H1 (cell line): Measurements from ENCODE around the gene API5. TPM values are rescaled to one million over a fixed set of nuclear protein-coding genes. Genes with fewer than 3 reads are reported as not detected.

Source experiments
- CTCF ChIA-PET: fragments of 300-600 bp; sonication (Branson Sonifier 250); formaldehyde crosslinking; loops from one replicate; lab custom pipeline; 2021; ENCODE audit not compliant: partially characterized antibody; lab: Charles Lee
- POLR2A ChIA-PET: fragments of 300-600 bp; sonication (Branson Sonifier 250); formaldehyde crosslinking; loops from one replicate; lab custom pipeline; 2021; ENCODE audit warnings: inconsistent platforms; ENCODE audit not compliant: partially characterized antibody; lab: Charles Lee
- DNase-seq, 2 experiments: peaks; one replicate each; pipeline versions ENCODE4 v3.0.0 to v3.0.0-alpha.2; 2010 to 2022; ENCODE audit warnings: low spot score in 2 of 2, low read depth in 1 of 2, mixed read lengths in 1 of 2
- FAIRE-seq: peaks from 2 replicates; lab custom pipeline; 2011; peaks lifted over from hg19 to GRCh38; lab: Jason Lieb, UNC
- H2AFZ ChIP-seq: 2 replicates; pipeline ENCODE4 v1.8.1; 2012; ENCODE audit warnings: low read length, inconsistent platforms
- H2AK5ac ChIP-seq: 2 replicates; pipeline ENCODE4 v1.6.1; 2013; ENCODE audit warnings: low read depth, low read length
- H2BK120ac ChIP-seq: replicated peaks from 2 replicates; pipeline ENCODE3; 2013; ENCODE audit warnings: low read depth, low read length, inconsistent platforms
- H2BK12ac ChIP-seq: 2 replicates; pipeline ENCODE4 v1.6.1; 2013; ENCODE audit warnings: low read depth, low read length
- H2BK15ac ChIP-seq: 2 replicates; pipeline ENCODE4 v1.6.1; 2013; ENCODE audit warnings: low read length
- H2BK20ac ChIP-seq: 2 replicates; pipeline ENCODE4 v1.6.1; 2013; ENCODE audit warnings: low read length
- H2BK5ac ChIP-seq: 2 replicates; pipeline ENCODE4 v1.6.1; 2013; ENCODE audit warnings: low read depth, low read length
- H3K14ac ChIP-seq: 2 replicates; pipeline ENCODE4 v1.6.1; 2013; ENCODE audit warnings: inconsistent platforms; ENCODE audit not compliant: insufficient read length
- H3K18ac ChIP-seq: 2 replicates; pipeline ENCODE4 v1.6.1; 2013; ENCODE audit warnings: low read length; ENCODE audit errors: extremely low read depth
- H3K23ac ChIP-seq: 2 replicates; pipeline ENCODE4 v1.6.1; 2013; ENCODE audit warnings: inconsistent platforms; ENCODE audit not compliant: insufficient read length
- H3K23me2 ChIP-seq: 2 replicates; pipeline ENCODE4 v1.6.1; 2013; ENCODE audit warnings: low read depth, low read length
- H3K27ac ChIP-seq: 2 replicates; pipeline ENCODE4 v1.6.1; 2011; ENCODE audit warnings: low read depth, low read length, inconsistent platforms
- H3K27me3 ChIP-seq, 4 experiments: replicated peaks in 1 of 4; 1 replicate in 1 of 4; 2 replicates in 3 of 4; pipeline versions ENCODE4 v1.6.1 to v1.8.1; 2011 to 2013; ENCODE audit warnings: low read length in 3 of 4, mild to moderate bottlenecking in 3 of 4, inconsistent platforms in 2 of 4, mixed read lengths in 2 of 4, moderate library complexity in 1 of 4; ENCODE audit not compliant: control insufficient read depth in 3 of 4, insufficient read depth in 3 of 4; ENCODE audit errors: extremely low read depth in 1 of 4
- H3K36me3 ChIP-seq, 4 experiments: 2 replicates each; pipeline versions ENCODE4 v1.6.1 to v1.8.1; 2011 to 2013; ENCODE audit warnings: mild to moderate bottlenecking in 4 of 4, low read length in 3 of 4, moderate library complexity in 2 of 4, control low read depth in 1 of 4, inconsistent platforms in 1 of 4; ENCODE audit not compliant: insufficient read depth in 4 of 4, control insufficient read depth in 2 of 4
- H3K4ac ChIP-seq: replicated peaks from 2 replicates; pipeline ENCODE3; 2013; ENCODE audit warnings: low read length, low read depth, mixed read lengths, inconsistent platforms; ENCODE audit not compliant: insufficient read length
- H3K4me1 ChIP-seq, 4 experiments: replicated peaks in 1 of 4; 1 replicate in 1 of 4; 2 replicates in 3 of 4; pipeline versions ENCODE4 v1.6.1 to v1.8.1; 2011 to 2013; ENCODE audit warnings: low read length in 3 of 4, inconsistent platforms in 2 of 4, mixed read lengths in 1 of 4; ENCODE audit not compliant: insufficient read depth in 4 of 4, control insufficient read depth in 3 of 4
- H3K4me2 ChIP-seq, 2 experiments: 2 replicates each; pipeline versions ENCODE4 v1.6.1 to v1.8.1; 2011 to 2013; ENCODE audit warnings: low read depth in 2 of 2, low read length in 2 of 2, control low read depth in 1 of 2, inconsistent platforms in 1 of 2, mild to moderate bottlenecking in 1 of 2; ENCODE audit not compliant: insufficient read depth in 1 of 2
- H3K4me3 ChIP-seq, 4 experiments: fragments of 200-600, 300-600 bp in 1 of 4; sonication (generic), shearing (Covaris generic), sonication (Bioruptor Twin) in 1 of 4; 2 replicates each; pipeline versions ENCODE4 v1.5.1 to v1.8.1; 2011 to 2016; ENCODE audit warnings: low read length in 4 of 4, low read depth in 3 of 4, control low read depth in 2 of 4, inconsistent platforms in 2 of 4, mild to moderate bottlenecking in 2 of 4, mixed read lengths in 1 of 4, moderate library complexity in 1 of 4; ENCODE audit not compliant: insufficient read depth in 2 of 4; ENCODE audit errors: extremely low read depth in 1 of 4
- H3K56ac ChIP-seq: replicated peaks from 2 replicates; pipeline ENCODE3; 2013; ENCODE audit warnings: low read depth, mild to moderate bottlenecking, mixed read lengths, low read length, inconsistent platforms; ENCODE audit not compliant: insufficient read length
- H3K79me1 ChIP-seq: 2 replicates; pipeline ENCODE4 v1.6.1; 2013; ENCODE audit warnings: low read depth, low read length, control low read depth
- H3K79me2 ChIP-seq, 2 experiments: 2 replicates each; pipeline versions ENCODE4 v1.6.1 to v1.8.1; 2012 to 2013; ENCODE audit warnings: low read length in 2 of 2, mild to moderate bottlenecking in 2 of 2, inconsistent platforms in 1 of 2; ENCODE audit not compliant: insufficient read depth in 2 of 2, control insufficient read depth in 1 of 2
- H3K9ac ChIP-seq, 4 experiments: replicated peaks in 1 of 4; 1 replicate in 1 of 4; 2 replicates in 3 of 4; pipeline versions ENCODE4 v1.6.1 to v1.8.1; 2011 to 2013; ENCODE audit warnings: low read depth in 3 of 4, low read length in 3 of 4, control low read depth in 2 of 4, mild to moderate bottlenecking in 2 of 4, moderate library complexity in 2 of 4, inconsistent platforms in 1 of 4; ENCODE audit errors: extremely low read depth in 1 of 4
- H3K9me3 ChIP-seq, 2 experiments: 2 replicates each; pipeline versions ENCODE4 v1.6.1 to v1.8.1; 2012 to 2013; ENCODE audit warnings: mild to moderate bottlenecking in 2 of 2, moderate library complexity in 2 of 2, control low read depth in 1 of 2, inconsistent platforms in 1 of 2, low read depth in 1 of 2, low read length in 1 of 2, mixed read lengths in 1 of 2; ENCODE audit not compliant: insufficient read depth in 2 of 2
- H4K20me1 ChIP-seq, 2 experiments: replicated peaks in 1 of 2; 2 replicates each; pipeline versions ENCODE3 to v1.8.1; 2011 to 2013; ENCODE audit warnings: inconsistent platforms in 2 of 2, low read length in 2 of 2, mild to moderate bottlenecking in 1 of 2; ENCODE audit not compliant: insufficient read depth in 2 of 2, control insufficient read depth in 1 of 2
- H4K5ac ChIP-seq: 2 replicates; pipeline ENCODE4 v1.6.1; 2013; ENCODE audit warnings: low read length, low read depth, mixed read lengths, inconsistent platforms; ENCODE audit not compliant: insufficient read length
- H4K8ac ChIP-seq: 2 replicates; pipeline ENCODE4 v1.8.0; 2013; ENCODE audit warnings: mild to moderate bottlenecking, moderate library complexity, low read length, inconsistent platforms; ENCODE audit not compliant: insufficient read depth; ENCODE audit errors: extremely low read depth
- H4K91ac ChIP-seq: replicated peaks from 2 replicates; pipeline ENCODE3; 2013; ENCODE audit warnings: low read length, mixed read lengths, inconsistent platforms; ENCODE audit not compliant: insufficient read length
- CEBPB ChIP-seq: IDR thresholded peaks from 2 replicates; pipeline ENCODE4 v1.6.1; 2012; ENCODE audit warnings: low read depth, low read length
- HDAC2 ChIP-seq, 2 experiments: fragments of 300-600 bp in 1 of 2; sonication (generic) in 1 of 2; IDR thresholded peaks; 2 replicates each; pipeline ENCODE4 v1.6.1; 2011 to 2012; ENCODE audit warnings: low read depth in 2 of 2, low read length in 2 of 2, mild to moderate bottlenecking in 2 of 2, moderate library complexity in 2 of 2, borderline replicate concordance in 1 of 2, inconsistent platforms in 1 of 2
- KDM4A ChIP-seq: IDR thresholded peaks from one replicate; pipeline ENCODE4 v1.7.1; 2012; ENCODE audit warnings: low read depth, mild to moderate bottlenecking, moderate library complexity, low read length, inconsistent platforms; ENCODE audit not compliant: severe bottlenecking
- KDM5A ChIP-seq: fragments of 200-600 bp; IDR thresholded peaks from 2 replicates; pipeline ENCODE4 v1.7.1; 2012; ENCODE audit warnings: mild to moderate bottlenecking, low read length, inconsistent platforms, mixed read lengths
- SIN3A ChIP-seq, 2 experiments: IDR thresholded peaks in 1 of 2; conservative IDR thresholded peaks in 1 of 2; 2 replicates each; pipeline ENCODE4 v1.6.1; 2011 to 2012; ENCODE audit warnings: low read length in 2 of 2, improper control_type of control experiment in 1 of 2, low read depth in 1 of 2, mild to moderate bottlenecking in 1 of 2
- polyA plus RNA-seq, 7 experiments: library from polyadenylated mRNA; depleted of rRNA in 3 of 7; stranded (reverse) in 5 of 7; unstranded in 2 of 7; fragments of >200 nt in 5 of 7; fragments of 200-250 nt in 2 of 7; gene quantifications; 1 replicate in 5 of 7; 2 replicates in 1 of 7; 4 replicates in 1 of 7; pipeline versions ENCODE4 v1.2.1 to v1.2.3, GENCODE V29; 2011 to 2013; ENCODE audit warnings: missing spikeins in 2 of 7, mixed read lengths in 2 of 7
- total RNA-seq: library from RNA; stranded (reverse); fragmentation: NEBNext Ultra II Directional; extraction: Animal tissue kit (Norgen Biotek cat#: 25700); gene quantifications from 2 replicates; pipeline ENCODE4 v1.2.1, GENCODE V29; 2021

The API5 gene
- total and polyA plus RNA-seq, 2 of the 8 experiments (the other 6 are each of a cell fraction or from before 2014, with no cell fraction given): 39.1 to 155 TPM

DNA sequence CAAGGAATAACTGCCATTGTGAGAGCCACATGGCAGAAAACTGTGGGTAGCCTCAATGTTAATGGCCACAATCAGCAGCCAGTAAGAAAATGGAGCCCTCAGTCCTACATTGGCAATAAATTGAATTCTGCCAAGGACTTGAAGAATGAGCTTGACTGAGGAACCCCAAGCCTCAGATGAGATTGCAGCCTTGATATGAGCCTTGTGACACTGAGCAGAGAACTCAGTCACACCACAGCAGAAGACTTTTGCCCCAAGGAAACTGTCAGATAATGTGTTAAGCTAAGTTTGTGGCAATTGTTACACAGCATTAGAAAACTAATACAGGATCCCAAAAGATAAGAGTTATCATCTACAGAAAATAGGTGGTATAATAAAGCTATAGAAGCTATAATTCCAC, 44.5 kb downstream of the API5 start:
- no peaks in the 10 kb centered on the region for H3K79me1 ChIP-seq
- H2BK20ac ChIP-seq: no peak overlapping the region
- H3K79me2 ChIP-seq: peaks cover 13 to 23% of the 10 kb centered on the region in 2 experiments
- no peak overlapping the region for H3K56ac ChIP-seq
- no peak overlapping the region for H2AFZ ChIP-seq
- no peak overlapping the region for H2BK12ac ChIP-seq
- no peak overlapping the region for H2BK5ac ChIP-seq
- no peak for DNase-seq
- H4K20me1 ChIP-seq: no peaks in the 10 kb centered on the region
- no peak overlapping the region for H3K27ac ChIP-seq
- CTCF ChIA-PET: interaction anchor here (0.7 kb wide), 1 partner anchor 1896 kb away, joined by 3 read pairs; no protein-coding TSS in a partner anchor
- H4K8ac ChIP-seq: no peak overlapping the region
- H3K9ac ChIP-seq: no peak overlapping the region
- H3K9me3 ChIP-seq: no peaks in the 10 kb centered on the region
- H2BK120ac ChIP-seq: no peak overlapping the region
- no peaks in the 10 kb centered on the region for H3K36me3 ChIP-seq
- no peak overlapping the region for H2AK5ac ChIP-seq
- no peak overlapping the region for H4K91ac ChIP-seq
- no peak overlapping the region for H3K4me3 ChIP-seq
- H3K18ac ChIP-seq: no peak overlapping the region
- no peak overlapping the region for H3K4ac ChIP-seq
- no peak overlapping the region for H3K14ac ChIP-seq
- H3K23me2 ChIP-seq: peaks cover 4% of the 10 kb centered on the region
- H3K23ac ChIP-seq: no peak overlapping the region
- H4K5ac ChIP-seq: no peak overlapping the region
- no peak for FAIRE-seq
- TF ChIP-seq KDM4A (no peak), KDM5A (no peak), SIN3A (conservative IDR thresholded peaks at IDR 0.05 in 1 of 2, IDR thresholded peaks at IDR 0.05 in 1 of 2; ENCODE audit: low read depth in 1 of 2, low read length in 2 of 2) (no peak), CEBPB (no peak), HDAC2 (IDR thresholded peaks at IDR 0.05; ENCODE audit: borderline replicate concordance in 1 of 2, low read depth in 2 of 2, low read length in 2 of 2) (no peak)
- H3K4me2 ChIP-seq: no peak overlapping the region
- no peak overlapping the region for H2BK15ac ChIP-seq
- POLR2A ChIA-PET: no interaction called here
- H3K4me1 ChIP-seq: peaks cover 0 to 15% (median 5%) of the 10 kb centered on the region in 4 experiments; a peak in 4 of 7 replicates
- no peaks in the 10 kb centered on the region for H3K27me3 ChIP-seq
